Mesendoderm (in vitro differentiated cells): ENCODE results near the gene ASPSCR1.

ENCODE experiments used
- DNase-seq: peaks from one replicate; pipeline ENCODE4 v3.0.0; 2013
- H2AK5ac ChIP-seq: 2 replicates; pipeline ENCODE4 v1.6.1; 2013; ENCODE audit warnings: low read length, inconsistent platforms
- H2BK120ac ChIP-seq: 2 replicates; pipeline ENCODE4 v1.6.1; 2013; ENCODE audit warnings: low read depth, mild to moderate bottlenecking, low read length, moderate library complexity, mixed read lengths
- H2BK15ac ChIP-seq: replicated peaks from 2 replicates; pipeline ENCODE4 v1.6.1; 2013; ENCODE audit warnings: low read depth, mild to moderate bottlenecking, moderate library complexity
- H2BK5ac ChIP-seq: 2 replicates; pipeline ENCODE4 v1.6.1; 2013; ENCODE audit warnings: low read length, inconsistent platforms
- H3K18ac ChIP-seq: 2 replicates; pipeline ENCODE4 v1.6.1; 2013; ENCODE audit warnings: mild to moderate bottlenecking, low read length, mixed read lengths
- H3K23ac ChIP-seq: one replicate; pipeline ENCODE4 v1.6.1; 2013; ENCODE audit warnings: low read length
- H3K27ac ChIP-seq: 2 replicates; pipeline ENCODE4 v1.5.1; 2013; ENCODE audit warnings: low read depth, mild to moderate bottlenecking, inconsistent platforms, low read length, moderate library complexity
- H3K27me3 ChIP-seq: 2 replicates; pipeline ENCODE4 v1.6.1; 2013; ENCODE audit warnings: low read length, control low read depth, mild to moderate bottlenecking, inconsistent platforms; ENCODE audit not compliant: insufficient read depth, poor library complexity
- H3K36me3 ChIP-seq: 2 replicates; pipeline ENCODE4 v1.6.1; 2013; ENCODE audit warnings: low read length, inconsistent platforms; ENCODE audit not compliant: control insufficient read depth, insufficient read depth
- H3K4ac ChIP-seq: one replicate; pipeline ENCODE4 v1.6.1; 2013; ENCODE audit warnings: low read depth, mild to moderate bottlenecking, low read length, moderate library complexity
- H3K4me1 ChIP-seq: 2 replicates; pipeline ENCODE4 v1.6.1; 2013; ENCODE audit warnings: low read depth, low read length, inconsistent platforms; ENCODE audit not compliant: control insufficient read depth
- H3K4me2 ChIP-seq: 2 replicates; pipeline ENCODE4 v1.6.1; 2013; ENCODE audit warnings: low read length
- H3K4me3 ChIP-seq: 2 replicates; pipeline ENCODE4 v1.5.1; 2013; ENCODE audit warnings: mild to moderate bottlenecking, low read length
- H3K56ac ChIP-seq: one replicate; pipeline ENCODE4 v1.6.1; 2013; ENCODE audit warnings: low read length
- H3K79me1 ChIP-seq: 2 replicates; pipeline ENCODE4 v1.6.1; 2013; ENCODE audit warnings: low read length, inconsistent platforms
- H3K79me2 ChIP-seq: 2 replicates; pipeline ENCODE4 v1.6.1; 2013; ENCODE audit warnings: mild to moderate bottlenecking, low read length; ENCODE audit not compliant: control insufficient read depth, insufficient read depth
- H3K9ac ChIP-seq: 2 replicates; pipeline ENCODE4 v1.6.1; 2013; ENCODE audit warnings: low read length, inconsistent platforms
- H4K5ac ChIP-seq: one replicate; pipeline ENCODE4 v1.6.1; 2013; ENCODE audit warnings: low read length
- H4K8ac ChIP-seq: one replicate; pipeline ENCODE4 v1.6.1; 2013; ENCODE audit warnings: low read depth, mild to moderate bottlenecking, control low read depth, low read length, moderate library complexity
- WGBS: extraction: QIAGEN DNeasy Blood & Tissue Kit; methylation state at CpG from one replicate; pipeline ENCODE4 v1.1.7; 2013; ENCODE audit warnings: low lambda C conversion rate, missing lambda C conversion rate; ENCODE audit not compliant: insufficient coverage; ENCODE audit errors: extremely low coverage; 5-methylcytosine and 5-hydroxymethylcytosine counted together

Gene ASPSCR1

DNA sequence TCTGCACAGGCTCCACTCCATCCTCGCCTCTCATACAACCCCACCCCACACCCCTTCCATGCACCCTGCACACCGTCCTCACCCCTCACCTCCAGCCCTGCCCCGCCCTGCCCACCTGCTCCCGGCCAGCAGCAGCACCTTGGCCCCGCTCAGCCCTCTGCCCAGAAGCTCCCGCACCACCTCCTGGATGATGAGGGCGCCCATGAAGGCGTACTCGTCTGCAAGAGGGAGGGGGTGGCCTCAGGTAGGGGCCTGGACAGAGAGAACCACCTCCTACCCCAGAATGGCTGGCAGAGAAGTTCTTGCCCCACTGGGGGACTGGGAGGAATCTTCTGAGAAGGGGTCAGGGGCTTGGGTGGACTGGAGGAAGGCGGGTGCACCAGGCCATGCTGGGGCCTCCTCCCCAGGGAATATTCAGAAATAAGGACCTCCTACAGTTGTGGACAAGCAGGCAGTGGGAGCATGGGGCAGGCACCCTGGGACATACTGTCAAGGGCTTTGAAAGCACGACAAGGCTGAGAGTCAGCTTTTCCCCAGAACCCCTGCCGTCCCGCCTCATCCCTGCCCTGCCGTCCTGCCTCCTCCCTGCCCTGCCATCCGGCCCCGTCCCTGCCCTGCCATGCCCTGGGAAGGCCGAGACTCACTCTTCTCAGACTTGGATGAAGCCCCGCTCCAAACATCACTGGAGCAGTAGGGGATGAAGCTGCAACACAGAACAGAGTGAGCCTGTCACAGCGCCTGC lies 19.6 kb upstream of the ASPSCR1 start:
- H2BK5ac ChIP-seq = no peak overlapping the region
- H3K23ac ChIP-seq = no peak overlapping the region
- H3K27me3 ChIP-seq = peaks cover 6% of the 10 kb centered on the region
- no peak overlapping the region for H3K56ac ChIP-seq
- H2AK5ac ChIP-seq = no peak overlapping the region
- WGBS = no CpG with 5 or more reads among the region's 19 CpGs
- no peak for DNase-seq
- H4K5ac ChIP-seq = no peak overlapping the region
- H3K4me2 ChIP-seq = no peak overlapping the region
- no peaks in the 10 kb centered on the region for H3K79me1 ChIP-seq
- no peak overlapping the region for H3K9ac ChIP-seq
- no peak overlapping the region for H3K4ac ChIP-seq
- no peak overlapping the region for H3K27ac ChIP-seq
- H3K4me3 ChIP-seq = no peak overlapping the region
- no peak overlapping the region for H4K8ac ChIP-seq
- H3K4me1 ChIP-seq = peaks cover 2% of the 10 kb centered on the region
- no peak overlapping the region for H2BK120ac ChIP-seq
- H2BK15ac ChIP-seq = no peak overlapping the region
- H3K79me2 ChIP-seq = no peaks in the 10 kb centered on the region
- no peak overlapping the region for H3K18ac ChIP-seq
- no peaks in the 10 kb centered on the region for H3K36me3 ChIP-seq

DNA sequence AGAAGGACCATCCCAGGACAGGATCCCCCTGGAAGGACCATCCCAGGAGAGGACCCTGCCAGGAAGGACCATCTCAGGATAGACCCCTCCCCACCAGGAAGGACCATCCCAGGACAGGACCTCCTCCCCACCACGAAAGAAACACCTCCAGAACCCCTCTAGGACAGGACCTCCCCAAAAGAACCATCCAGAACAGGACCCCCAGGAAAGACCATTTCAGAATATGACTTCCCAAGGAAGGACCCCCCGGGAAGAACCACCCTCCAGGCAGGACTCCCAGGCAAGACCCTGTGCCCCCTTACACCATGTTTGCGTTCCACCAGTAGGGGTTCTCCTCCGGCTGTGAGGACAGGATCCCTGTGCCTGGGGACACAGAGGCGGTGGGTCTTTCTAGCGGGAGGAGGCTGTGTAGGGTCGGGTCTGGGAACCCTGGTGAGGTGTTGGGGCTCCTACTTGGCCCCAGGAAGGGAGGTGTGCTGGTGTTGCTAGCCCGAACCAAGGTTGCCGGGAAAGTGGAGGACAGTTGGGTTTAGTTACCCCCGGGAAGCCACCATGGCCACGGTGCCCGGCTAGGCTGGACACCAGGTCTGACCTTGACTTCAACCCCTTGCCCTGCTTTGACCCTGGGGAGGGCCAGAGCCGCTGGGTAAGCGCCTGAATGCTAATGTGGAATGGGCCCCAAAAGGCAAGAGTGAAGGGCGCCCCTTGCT lies 18.6 kb upstream of the ASPSCR1 start:
- Histone ChIP-seq H3K79me2 (no peaks in the 10 kb centered on the region), H3K4ac (no peak overlapping the region), H3K79me1 (no peaks in the 10 kb centered on the region), H4K5ac (no peak overlapping the region), H2BK5ac (no peak overlapping the region), H3K9ac (peak overlapping the region; percentile 42), H2BK15ac (no peak overlapping the region), H3K4me1 (peaks cover 4% of the 10 kb centered on the region), H2BK120ac (no peak overlapping the region), H3K18ac (no peak overlapping the region), H3K27ac (no peak overlapping the region), H3K23ac (no peak overlapping the region), H3K27me3 (peaks cover 6% of the 10 kb centered on the region), H3K56ac (peak overlapping the region; percentile 58), H3K4me2 (no peak overlapping the region), H2AK5ac (no peak overlapping the region), H3K36me3 (no peaks in the 10 kb centered on the region), H4K8ac (no peak overlapping the region), H3K4me3 (no peak overlapping the region)
- no peak for DNase-seq
- WGBS = no CpG with 5 or more reads among the region's 15 CpGs

DNA sequence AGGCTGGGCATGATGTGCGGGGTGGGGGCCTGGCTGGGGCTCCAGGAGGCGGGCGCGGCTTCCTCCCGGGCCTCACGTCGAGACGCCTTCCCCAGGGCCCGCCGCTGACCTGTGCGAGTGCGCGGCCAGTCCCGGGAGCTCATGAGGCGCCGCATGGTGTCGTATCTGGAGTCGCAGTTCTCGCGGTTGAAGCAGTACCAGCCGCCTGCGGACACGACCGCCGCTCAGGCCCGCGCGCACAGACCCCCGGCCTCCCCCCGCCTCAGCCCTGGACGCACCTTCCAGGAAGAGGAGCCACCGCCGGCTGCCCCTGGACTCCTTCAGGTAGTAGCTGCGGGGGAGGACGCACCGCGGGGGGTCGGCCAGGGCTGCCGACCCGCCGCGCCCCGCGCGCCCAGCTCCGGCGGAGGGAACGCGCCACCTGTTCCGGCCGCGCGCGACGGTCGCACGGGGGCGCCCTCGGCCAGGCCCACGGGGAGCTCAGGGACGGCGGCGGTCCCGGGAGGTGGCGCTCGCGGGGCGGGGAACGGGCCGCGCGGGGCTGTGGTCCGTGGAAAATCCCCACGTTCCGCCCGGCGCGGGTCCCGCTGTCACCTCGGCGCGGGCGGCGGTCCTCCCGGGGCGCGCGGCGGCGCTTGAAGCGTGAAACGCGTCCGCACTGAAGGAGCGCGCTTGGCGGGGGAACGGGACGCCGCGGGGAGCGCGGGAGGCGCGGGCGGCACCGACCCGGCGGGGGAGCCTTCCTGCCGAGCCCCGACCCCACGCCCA lies 17.9 kb upstream of the ASPSCR1 start:
- Histone ChIP-seq H2BK120ac (no peak overlapping the region), H3K4ac (no peak overlapping the region), H3K23ac (no peak overlapping the region), H2BK15ac (no peak overlapping the region), H3K4me3 (peak overlapping the region; percentile 24), H3K56ac (peak overlapping the region; percentile 78), H3K4me2 (peak overlapping the region; percentile 48), H2BK5ac (no peak overlapping the region), H4K8ac (no peak overlapping the region), H3K4me1 (peaks cover 5% of the 10 kb centered on the region), H3K9ac (peak overlapping the region; percentile 42), H2AK5ac (no peak overlapping the region), H3K18ac (peak overlapping the region; percentile 77), H3K27ac (no peak overlapping the region), H3K79me1 (no peaks in the 10 kb centered on the region), H3K79me2 (no peaks in the 10 kb centered on the region), H3K36me3 (no peaks in the 10 kb centered on the region), H3K27me3 (peaks cover 6% of the 10 kb centered on the region), H4K5ac (no peak overlapping the region)
- DNase-seq = peak; percentile 63
- no CpG with 5 or more reads among the region's 112 CpGs for WGBS

DNA sequence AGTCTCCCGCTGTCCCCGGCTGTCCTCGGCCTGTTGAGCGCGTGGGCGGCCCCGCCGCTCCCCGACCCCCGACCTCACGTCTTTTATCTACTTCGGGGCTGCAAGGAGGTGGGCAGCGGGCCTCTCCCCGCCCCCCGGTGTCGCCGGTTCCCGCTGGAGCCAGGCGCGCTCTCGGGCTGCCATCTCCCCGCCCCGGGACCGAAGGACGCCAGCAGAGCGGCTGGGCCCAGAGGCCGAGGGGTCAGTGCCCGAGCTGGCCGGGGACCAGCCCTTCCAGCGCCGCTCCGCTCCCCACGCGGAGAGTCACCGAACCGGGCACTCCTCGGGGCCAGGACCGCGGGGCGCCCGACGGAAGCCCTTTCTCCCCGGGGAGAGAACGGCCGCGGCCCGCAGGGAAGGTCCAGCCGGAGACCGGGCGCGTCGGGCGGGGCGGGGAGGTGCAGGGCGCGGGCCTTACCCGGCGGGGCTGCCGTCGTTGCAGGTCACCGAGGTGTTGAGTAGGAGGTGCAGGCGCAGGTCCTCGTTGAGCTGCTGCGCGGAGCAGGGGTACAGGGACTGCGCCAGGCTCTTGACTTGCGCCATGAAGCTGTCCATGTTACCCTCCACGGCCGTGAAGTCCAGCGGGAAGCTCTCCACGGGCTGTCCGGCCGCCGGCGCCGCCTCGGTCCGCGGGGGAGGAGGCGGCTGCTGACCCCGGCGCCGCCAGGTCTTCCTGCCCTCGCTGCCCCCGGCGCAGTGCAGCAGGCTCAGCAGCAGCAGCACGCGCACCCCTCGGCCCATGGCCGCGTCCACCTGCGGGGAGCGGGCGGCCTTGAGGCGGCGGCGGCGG lies 17.1 kb upstream of the ASPSCR1 start:
- Histone ChIP-seq H3K4ac (peak overlapping the region; percentile 63), H3K56ac (peak overlapping the region; percentile 78), H2BK120ac (no peak overlapping the region), H3K27ac (no peak overlapping the region), H3K79me2 (no peaks in the 10 kb centered on the region), H3K4me3 (peak overlapping the region; percentile 24), H2AK5ac (no peak overlapping the region), H3K36me3 (no peaks in the 10 kb centered on the region), H3K79me1 (no peaks in the 10 kb centered on the region), H4K5ac (no peak overlapping the region), H3K4me2 (peak overlapping the region; percentile 48), H2BK15ac (no peak overlapping the region), H3K4me1 (peaks cover 5% of the 10 kb centered on the region), H4K8ac (no peak overlapping the region), H3K27me3 (peaks cover 6% of the 10 kb centered on the region), H3K9ac (peak overlapping the region; percentile 37), H3K23ac (peak overlapping the region; percentile 45), H2BK5ac (no peak overlapping the region), H3K18ac (peak overlapping the region; percentile 77)
- DNase-seq = peak; percentile 59
- no CpG with 5 or more reads among the region's 98 CpGs for WGBS

DNA sequence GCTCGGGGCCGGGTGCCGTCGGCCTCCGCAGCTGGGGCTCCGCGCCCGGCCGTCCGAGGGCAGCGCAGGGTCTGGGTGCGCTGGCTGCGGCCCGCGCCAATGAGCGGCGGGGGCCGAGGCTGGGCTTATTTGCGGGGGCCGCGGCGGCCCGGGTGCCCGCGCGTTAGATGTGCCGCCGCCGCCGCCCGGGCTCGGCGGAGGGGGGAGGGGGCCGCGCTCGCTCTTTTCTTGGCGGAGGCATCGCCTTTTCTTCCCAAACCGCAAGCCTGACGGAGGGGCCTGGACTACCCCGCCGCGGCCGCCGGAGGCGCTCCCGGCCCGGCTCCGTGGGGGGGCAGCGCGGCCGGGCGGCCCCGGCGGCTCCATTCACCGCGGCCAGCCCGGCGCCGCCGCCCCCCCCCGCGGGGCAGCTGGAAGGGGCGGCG lies 16.3 kb upstream of the ASPSCR1 start, which contains the start of gene NOTUM:
Gene NOTUM, minus strand, starts transcription at position 101 of the 425 bp plus-strand sequence. CDS start 278 bp downstream, outside the sequence.
- no peaks in the 10 kb centered on the region for H3K36me3 ChIP-seq
- no peak within 1 kb of the TSS for H4K8ac ChIP-seq
- H2BK5ac ChIP-seq = no peak within 1 kb of the TSS
- H3K23ac ChIP-seq = peak within 1 kb of the TSS; percentile 45
- no peak within 1 kb of the TSS for H2BK15ac ChIP-seq
- no peak within 1 kb of the TSS for H2AK5ac ChIP-seq
- peak within 1 kb of the TSS; percentile 77 for H3K18ac ChIP-seq
- peak within 1 kb of the TSS; percentile 78 for H3K56ac ChIP-seq
- peaks cover 5% of the 10 kb centered on the region for H3K4me1 ChIP-seq
- peak; percentile 75 for DNase-seq
- H2BK120ac ChIP-seq = no peak within 1 kb of the TSS
- WGBS = no CpG with 5 or more reads among the region's 65 CpGs
- peak within 1 kb of the TSS; percentile 63 for H3K9ac ChIP-seq
- H3K4me2 ChIP-seq = peak within 1 kb of the TSS; percentile 50
- peak within 1 kb of the TSS; percentile 28 for H3K27ac ChIP-seq
- H3K79me2 ChIP-seq = no peaks in the 10 kb centered on the region
- H3K4me3 ChIP-seq = peak within 1 kb of the TSS; percentile 24
- peaks cover 6% of the 10 kb centered on the region for H3K27me3 ChIP-seq
- peak within 1 kb of the TSS; percentile 63 for H3K4ac ChIP-seq
- no peaks in the 10 kb centered on the region for H3K79me1 ChIP-seq
- H4K5ac ChIP-seq = no peak within 1 kb of the TSS
